ENCODE results near the gene SAPCD1.

SAPCD1 gene

GRCh38 chr6:31740397-31741223 lies 21.8 kb upstream of the SAPCD1 start:
- Histone ChIP-seq H3K4me1 (ENCODE audit: control insufficient read depth in 1 of 2, insufficient read depth in 2 of 2, low read length in 2 of 2) (peaks cover 0 to 12% of the 10 kb centered on the region in 2 donors), H3K27me3 (ENCODE audit: low read depth, low read length) (no peaks in the 10 kb centered on the region), H3K9me3 (ENCODE audit: control insufficient read depth in 1 of 2, low read length in 2 of 2) (no peaks in the 10 kb centered on the region), H3K36me3 (ENCODE audit: control insufficient read depth in 1 of 2, insufficient read depth in 2 of 2, low read length in 2 of 2) (peaks cover 0 to 10% of the 10 kb centered on the region in 2 donors), H3K4me3 (ENCODE audit: low read depth in 1 of 2, low read length in 2 of 2) (peak overlapping the region; percentile 68 to 94), H3K27ac (ENCODE audit: low read length) (peak overlapping the region; percentile 84)

DNA sequence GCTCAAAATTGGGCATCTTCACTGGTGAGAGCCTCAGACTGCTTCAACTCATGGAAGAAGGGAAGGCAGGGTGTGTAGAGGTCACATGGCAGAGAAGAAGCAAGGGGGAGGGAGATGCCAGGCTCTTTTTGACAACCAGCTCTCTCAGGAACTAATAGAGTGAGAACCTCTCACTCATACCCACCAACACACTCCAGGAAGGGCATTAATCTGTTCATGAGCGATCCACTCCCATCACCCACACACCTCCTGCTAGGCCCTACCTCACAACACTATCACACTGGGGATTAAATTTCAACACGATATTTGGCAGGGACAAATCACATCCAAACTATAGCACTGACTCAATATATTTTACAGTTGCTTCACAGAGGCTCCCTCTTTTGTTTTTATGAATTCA lies 20.6 kb upstream of the SAPCD1 start:
- peaks cover 0 to 3% of the 10 kb centered on the region in 2 donors for H3K36me3 ChIP-seq (ENCODE audit: control insufficient read depth in 1 of 2, insufficient read depth in 2 of 2, low read length in 2 of 2)
- no peaks in the 10 kb centered on the region for H3K9me3 ChIP-seq (ENCODE audit: control insufficient read depth in 1 of 2, low read length in 2 of 2)
- peaks cover 0 to 9% of the 10 kb centered on the region in 2 donors for H3K4me1 ChIP-seq (ENCODE audit: control insufficient read depth in 1 of 2, insufficient read depth in 2 of 2, low read length in 2 of 2)
- no peak overlapping the region for H3K27ac ChIP-seq (ENCODE audit: low read length)
- H3K27me3 ChIP-seq (ENCODE audit: low read depth, low read length): no peaks in the 10 kb centered on the region
- H3K4me3 ChIP-seq (ENCODE audit: low read depth in 1 of 2, low read length in 2 of 2): no peak overlapping the region

GRCh38 chr6:31742894-31743293 lies 19.6 kb upstream of the SAPCD1 start:
- Histone ChIP-seq H3K4me3 (ENCODE audit: low read depth in 1 of 2, low read length in 2 of 2) (no peak overlapping the region), H3K4me1 (ENCODE audit: control insufficient read depth in 1 of 2, insufficient read depth in 2 of 2, low read length in 2 of 2) (peaks cover 0 to 5% of the 10 kb centered on the region in 2 donors), H3K27me3 (ENCODE audit: low read depth, low read length) (no peaks in the 10 kb centered on the region), H3K9me3 (ENCODE audit: control insufficient read depth in 1 of 2, low read length in 2 of 2) (no peaks in the 10 kb centered on the region), H3K36me3 (ENCODE audit: control insufficient read depth in 1 of 2, insufficient read depth in 2 of 2, low read length in 2 of 2) (peaks cover 0 to 3% of the 10 kb centered on the region in 2 donors), H3K27ac (ENCODE audit: low read length) (no peak overlapping the region)

GRCh38 chr6:31744422-31744821 lies 18.0 kb upstream of the SAPCD1 start:
- peaks cover 0 to 3% of the 10 kb centered on the region in 2 donors for H3K36me3 ChIP-seq (ENCODE audit: control insufficient read depth in 1 of 2, insufficient read depth in 2 of 2, low read length in 2 of 2)
- no peaks in the 10 kb centered on the region for H3K27me3 ChIP-seq (ENCODE audit: low read depth, low read length)
- H3K27ac ChIP-seq (ENCODE audit: low read length): no peak overlapping the region
- H3K9me3 ChIP-seq (ENCODE audit: control insufficient read depth in 1 of 2, low read length in 2 of 2): no peaks in the 10 kb centered on the region
- no peak overlapping the region for H3K4me3 ChIP-seq (ENCODE audit: low read depth in 1 of 2, low read length in 2 of 2)
- H3K4me1 ChIP-seq (ENCODE audit: control insufficient read depth in 1 of 2, insufficient read depth in 2 of 2, low read length in 2 of 2): peaks cover 0 to 5% of the 10 kb centered on the region in 2 donors

DNA sequence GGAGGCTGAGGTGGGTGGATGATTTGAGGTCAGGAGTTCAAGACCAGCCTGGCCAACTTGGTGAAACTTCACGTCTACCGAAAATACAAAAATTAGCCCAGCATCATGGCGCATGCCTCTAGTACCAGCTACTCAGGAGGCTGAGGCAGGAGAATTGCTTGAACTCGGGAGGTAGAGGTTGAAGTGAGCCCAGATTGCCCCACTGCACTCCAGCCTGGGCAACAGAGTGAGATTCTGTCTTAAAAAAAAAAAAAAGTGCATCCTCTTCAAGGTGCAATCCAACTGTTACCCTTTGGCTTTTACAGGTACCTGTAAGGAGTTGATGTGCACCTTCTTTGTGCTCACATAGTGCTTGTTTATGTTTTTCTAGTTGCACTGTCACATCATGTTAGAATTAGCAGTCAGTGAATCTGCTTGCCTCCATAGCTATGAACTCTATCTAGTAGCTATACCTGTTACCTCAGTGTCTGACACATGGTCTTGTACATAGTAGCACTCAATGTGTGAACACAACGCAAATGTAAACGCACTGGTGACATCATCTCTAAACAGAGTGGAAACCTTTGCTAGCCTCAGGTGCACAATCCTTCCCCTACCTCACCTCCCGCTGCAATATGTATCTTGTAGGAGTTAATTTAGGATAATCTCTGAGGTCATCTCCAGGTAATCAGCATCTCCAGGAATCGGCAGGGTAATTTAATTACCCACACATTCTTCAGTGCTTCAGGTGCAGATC lies 13.0 kb upstream of the SAPCD1 start:
- Histone ChIP-seq H3K4me1 (ENCODE audit: control insufficient read depth in 1 of 2, insufficient read depth in 2 of 2, low read length in 2 of 2) (no peaks in the 10 kb centered on the region), H3K27ac (ENCODE audit: low read length) (no peak overlapping the region), H3K36me3 (ENCODE audit: control insufficient read depth in 1 of 2, insufficient read depth in 2 of 2, low read length in 2 of 2) (no peaks in the 10 kb centered on the region), H3K27me3 (ENCODE audit: low read depth, low read length) (no peaks in the 10 kb centered on the region), H3K4me3 (ENCODE audit: low read depth in 1 of 2, low read length in 2 of 2) (no peak overlapping the region), H3K9me3 (ENCODE audit: control insufficient read depth in 1 of 2, low read length in 2 of 2) (no peaks in the 10 kb centered on the region)

- Histone ChIP-seq H3K27me3 (ENCODE audit: low read depth, low read length) (no peaks in the 10 kb centered on the region), H3K27ac (ENCODE audit: low read length) (no peak overlapping the region), H3K4me1 (ENCODE audit: control insufficient read depth in 1 of 2, insufficient read depth in 2 of 2, low read length in 2 of 2) (no peaks in the 10 kb centered on the region), H3K9me3 (ENCODE audit: control insufficient read depth in 1 of 2, low read length in 2 of 2) (no peaks in the 10 kb centered on the region), H3K36me3 (ENCODE audit: control insufficient read depth in 1 of 2, insufficient read depth in 2 of 2, low read length in 2 of 2) (no peaks in the 10 kb centered on the region), H3K4me3 (ENCODE audit: low read depth in 1 of 2, low read length in 2 of 2) (no peak overlapping the region)
Measured at GRCh38 chr6:31750411-31751022, 11.9 kb upstream of the SAPCD1 start.

GRCh38 chr6:31752739-31753319 lies 9.6 kb upstream of the SAPCD1 start:
- no peaks in the 10 kb centered on the region for H3K4me1 ChIP-seq (ENCODE audit: control insufficient read depth in 1 of 2, insufficient read depth in 2 of 2, low read length in 2 of 2)
- H3K4me3 ChIP-seq (ENCODE audit: low read depth in 1 of 2, low read length in 2 of 2): no peak overlapping the region
- no peaks in the 10 kb centered on the region for H3K9me3 ChIP-seq (ENCODE audit: control insufficient read depth in 1 of 2, low read length in 2 of 2)
- H3K27me3 ChIP-seq (ENCODE audit: low read depth, low read length): no peaks in the 10 kb centered on the region
- H3K36me3 ChIP-seq (ENCODE audit: control insufficient read depth in 1 of 2, insufficient read depth in 2 of 2, low read length in 2 of 2): no peaks in the 10 kb centered on the region
- H3K27ac ChIP-seq (ENCODE audit: low read length): no peak overlapping the region

DNA sequence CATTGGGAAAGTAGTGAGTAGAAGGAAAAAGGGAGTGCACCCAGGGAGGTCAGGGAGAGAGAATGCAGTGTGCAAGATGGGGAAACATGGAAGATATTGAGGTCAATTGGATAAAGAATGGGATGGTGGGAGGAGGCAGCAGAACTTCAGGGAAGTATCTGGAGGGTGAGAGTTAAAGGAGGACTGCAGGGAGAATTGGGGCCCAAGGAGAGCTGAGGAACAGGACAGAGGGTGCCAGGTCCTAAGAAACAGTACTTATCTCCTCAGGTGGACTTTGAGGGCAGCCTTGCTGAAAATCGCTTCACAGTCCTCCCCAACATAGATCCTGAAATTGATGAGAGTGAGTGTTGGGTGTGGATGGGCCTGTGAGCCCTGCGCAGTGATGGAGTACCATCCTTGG lies 4.2 kb upstream of the SAPCD1 start:
- H3K27ac ChIP-seq (ENCODE audit: low read length): no peak overlapping the region
- no peaks in the 10 kb centered on the region for H3K27me3 ChIP-seq (ENCODE audit: low read depth, low read length)
- no peaks in the 10 kb centered on the region for H3K9me3 ChIP-seq (ENCODE audit: control insufficient read depth in 1 of 2, low read length in 2 of 2)
- H3K36me3 ChIP-seq (ENCODE audit: control insufficient read depth in 1 of 2, insufficient read depth in 2 of 2, low read length in 2 of 2): no peaks in the 10 kb centered on the region
- H3K4me1 ChIP-seq (ENCODE audit: control insufficient read depth in 1 of 2, insufficient read depth in 2 of 2, low read length in 2 of 2): peaks cover 0 to 2% of the 10 kb centered on the region in 2 donors
- H3K4me3 ChIP-seq (ENCODE audit: low read depth in 1 of 2, low read length in 2 of 2): no peak overlapping the region

- H3K4me1 ChIP-seq (ENCODE audit: control insufficient read depth in 1 of 2, insufficient read depth in 2 of 2, low read length in 2 of 2): peaks cover 0 to 7% of the 10 kb centered on the region in 2 donors
- no peaks in the 10 kb centered on the region for H3K27me3 ChIP-seq (ENCODE audit: low read depth, low read length)
- no peaks in the 10 kb centered on the region for H3K9me3 ChIP-seq (ENCODE audit: control insufficient read depth in 1 of 2, low read length in 2 of 2)
- no peak overlapping the region for H3K4me3 ChIP-seq (ENCODE audit: low read depth in 1 of 2, low read length in 2 of 2)
- no peak overlapping the region for H3K27ac ChIP-seq (ENCODE audit: low read length)
- H3K36me3 ChIP-seq (ENCODE audit: control insufficient read depth in 1 of 2, insufficient read depth in 2 of 2, low read length in 2 of 2): no peaks in the 10 kb centered on the region
Measured at GRCh38 chr6:31760790-31761189, 1.7 kb upstream of the SAPCD1 start.

- no peak overlapping the region for H3K27ac ChIP-seq (ENCODE audit: low read length)
- no peaks in the 10 kb centered on the region for H3K27me3 ChIP-seq (ENCODE audit: low read depth, low read length)
- no peak overlapping the region for H3K4me3 ChIP-seq (ENCODE audit: low read depth in 1 of 2, low read length in 2 of 2)
- no peaks in the 10 kb centered on the region for H3K36me3 ChIP-seq (ENCODE audit: control insufficient read depth in 1 of 2, insufficient read depth in 2 of 2, low read length in 2 of 2)
- no peaks in the 10 kb centered on the region for H3K9me3 ChIP-seq (ENCODE audit: control insufficient read depth in 1 of 2, low read length in 2 of 2)
- H3K4me1 ChIP-seq (ENCODE audit: control insufficient read depth in 1 of 2, insufficient read depth in 2 of 2, low read length in 2 of 2): peaks cover 0 to 10% of the 10 kb centered on the region in 2 donors
Measured at GRCh38 chr6:31761343-31761742, 1.1 kb upstream of the SAPCD1 start.

Measured in muscle layer of duodenum (tissue), 2 donors.